Right ventricle myocardium superior (tissue), 1 donor: ENCODE measurements around the gene HS1BP3. TPM values are rescaled to one million over a fixed set of nuclear protein-coding genes. Genes with fewer than 3 reads are reported as not detected.

Source experiments
- ATAC-seq: fragments of 200-7000 bp; cut with Tn5 transposase; one replicate; pipeline ENCODE4 v1.9.1; 2020; ENCODE audit warnings: mild to moderate bottlenecking; ENCODE audit not compliant: poor library complexity
- DNase-seq: peaks from one replicate; pipeline ENCODE4 v3.0.0-alpha.2; 2020
- intact Hi-C: fragments of 100-400 bp; cut with DNase I; formaldehyde crosslinking; loops from one replicate; pipeline ENCODE4 v1.11.2; 2022
- total RNA-seq: library from RNA; stranded (reverse); fragmentation: NEBNext Ultra II Directional; extraction: Animal tissue kit (Norgen Biotek cat#: 25700); gene quantifications from one replicate; pipeline ENCODE4 v1.2.1, GENCODE V29; 2021
- donor health status: DM: no; HTN: yes; CAD: no; lungs with severe emphysema.

HS1BP3 gene
- total RNA-seq, 1 donor from 2014 or later = 19.7 TPM

- DNase-seq = no peak
- ATAC-seq = peak; percentile 35
- intact Hi-C loops = no loop called here
Measured at GRCh38 chr2:20676353-20677215, 25.7 kb upstream of the HS1BP3 start.

- no peak for DNase-seq
- ATAC-seq = peak; percentile 47
- intact Hi-C loops = no loop called here
Measured at GRCh38 chr2:20675701-20676352, 24.9 kb upstream of the HS1BP3 start.

- peak; percentile 70 for DNase-seq
- ATAC-seq = peak; percentile 73
- intact Hi-C loops = no loop called here
Measured at GRCh38 chr2:20674974-20675679, 24.2 kb upstream of the HS1BP3 start.

- intact Hi-C loops = no loop called here
- DNase-seq = no peak
- ATAC-seq = no peak
Measured at GRCh38 chr2:20674309-20674965, 23.5 kb upstream of the HS1BP3 start.

- DNase-seq (no peak), ATAC-seq (no peak)
- intact Hi-C loops = no loop called here
Measured at GRCh38 chr2:20673686-20674308, 22.9 kb upstream of the HS1BP3 start.

GRCh38 chr2:20672201-20672951, 21.5 kb upstream of the HS1BP3 start:
- DNase-seq = no peak
- ATAC-seq = no peak
- intact Hi-C loops = no loop called here

GRCh38 chr2:20671736-20672080, 20.8 kb upstream of the HS1BP3 start:
- DNase-seq (no peak), ATAC-seq (no peak)
- intact Hi-C loops = no loop called here

- intact Hi-C loops = no loop called here
- no peak for DNase-seq
Measured at GRCh38 chr2:20671036-20671735, 20.3 kb upstream of the HS1BP3 start.

GRCh38 chr2:20670315-20671035, 19.6 kb upstream of the HS1BP3 start:
- DNase-seq (no peak), ATAC-seq (no peak)
- intact Hi-C loops = no loop called here

More at GRCh38 chr2:20671036-20671735, 20.3 kb upstream of the HS1BP3 start:
- no peak for ATAC-seq

GRCh38 chr2:20669562-20670314, 18.8 kb upstream of the HS1BP3 start:
- intact Hi-C loops = no loop called here
- DNase-seq (no peak), ATAC-seq (no peak)

- intact Hi-C loops = no loop called here
- DNase-seq = peak; percentile 11
- ATAC-seq = no peak
Measured at GRCh38 chr2:20668871-20669475, 18.1 kb upstream of the HS1BP3 start.

GRCh38 chr2:20668451-20668850, 17.6 kb upstream of the HS1BP3 start:
- intact Hi-C loops = no loop called here
- no peak for ATAC-seq

GRCh38 chr2:20667531-20668401, 16.9 kb upstream of the HS1BP3 start:
- intact Hi-C loops = no loop called here
- ATAC-seq = no peak
- DNase-seq = peak; percentile 34

More at GRCh38 chr2:20668451-20668850, 17.6 kb upstream of the HS1BP3 start:
- DNase-seq = peak; percentile 29

GRCh38 chr2:20667151-20667530, 16.2 kb upstream of the HS1BP3 start:
- no peak for ATAC-seq
- intact Hi-C loops = no loop called here
- peak; percentile 39 for DNase-seq
